Limb (tissue), 2 donors: ENCODE data around the gene G6PC2.
"Not testable (repeated sequence)": the region's sequence is repeated elsewhere in the genome, so short reads cannot be mapped to it uniquely, and the experiment has no call there.

Experiments
- DNase-seq, 2 donors: peaks; one replicate each; pipeline ENCODE4 v3.0.0-alpha.2; 2016; ENCODE audit errors: extremely low spot score in 2 of 2

G6PC2 gene

GRCh38 chr2:168904358-168904757 is 3.3 kb downstream of the G6PC2 start:
- no peak for DNase-seq

- no peak for DNase-seq
These were observed 7.0 kb downstream of the G6PC2 start for GRCh38 chr2:168907940-168908662.

GRCh38 chr2:168910330-168910729 is 9.2 kb downstream of the G6PC2 start:
- DNase-seq = no peak

- no peak for DNase-seq
These were observed 11.4 kb downstream of the G6PC2 start for GRCh38 chr2:168912466-168912865.

- DNase-seq = peak; percentile 44 to 64
These were observed 11.8 kb downstream of the G6PC2 start for GRCh38 chr2:168912901-168913369.

GRCh38 chr2:168913495-168913894 is 12.4 kb downstream of the G6PC2 start:
- DNase-seq = no peak

- no peak for DNase-seq
These were observed 14.6 kb downstream of the G6PC2 start for GRCh38 chr2:168915441-168916330.

GRCh38 chr2:168916331-168916675 is 15.2 kb downstream of the G6PC2 start:
- no peak for DNase-seq

- DNase-seq = peak in 1 of 2 donors; percentile 8
These were observed 19.5 kb downstream of the G6PC2 start for GRCh38 chr2:168920504-168921157.

GRCh38 chr2:168926621-168927386 is 25.7 kb downstream of the G6PC2 start:
- DNase-seq = no peak

GRCh38 chr2:168928113-168928831 is 27.2 kb downstream of the G6PC2 start:
- no peak for DNase-seq

GRCh38 chr2:168929031-168929430 is 27.9 kb downstream of the G6PC2 start:
- DNase-seq = no peak

- DNase-seq = no peak
These were observed 29.2 kb downstream of the G6PC2 start for GRCh38 chr2:168930242-168930641.

- not testable (repeated sequence) for DNase-seq
These were observed 31.1 kb downstream of the G6PC2 start for GRCh38 chr2:168932174-168932573.

GRCh38 chr2:168934826-168935225 is 33.7 kb downstream of the G6PC2 start:
- DNase-seq = no peak

- no peak for DNase-seq
These were observed 34.9 kb downstream of the G6PC2 start for GRCh38 chr2:168935810-168936581.

GRCh38 chr2:168939061-168939460 is 38.0 kb downstream of the G6PC2 start:
- DNase-seq = no peak

- no peak for DNase-seq
These were observed 38.8 kb downstream of the G6PC2 start for GRCh38 chr2:168939918-168940317.

- no peak for DNase-seq
These were observed 40.2 kb downstream of the G6PC2 start for GRCh38 chr2:168941297-168941696.

- DNase-seq = no peak
These were observed 43.0 kb downstream of the G6PC2 start for GRCh38 chr2:168944065-168944464.
